ENCODE results near the gene OPRM1.
"Not testable (repeated sequence)": the region's sequence is repeated elsewhere in the genome, so short reads cannot be mapped to it uniquely, and the experiment has no call there.

OPRM1 gene

DNA sequence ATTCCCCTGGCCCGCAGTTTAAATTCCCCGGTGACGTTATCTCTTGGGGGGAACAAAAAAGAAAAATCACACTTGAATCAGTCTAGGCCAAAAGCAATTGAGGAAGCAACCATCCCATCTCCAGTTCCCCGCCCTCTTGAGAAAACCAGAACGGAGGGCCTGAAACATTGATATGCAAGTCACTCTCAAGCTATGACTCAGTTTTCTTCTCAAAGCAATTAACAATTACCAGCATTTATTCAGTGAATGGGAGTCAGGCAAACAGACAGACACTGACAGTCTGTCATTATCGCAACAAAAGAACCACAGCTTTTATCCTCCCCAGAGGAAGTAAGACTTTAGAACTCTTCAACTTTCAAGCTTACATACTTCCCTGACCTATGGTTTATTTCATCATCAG is 100.9 kb downstream of the OPRM1 start:
- in situ Hi-C loops (cut with MboI; ENCODE audit: low sequenced_read_pairs) = no loop called here

DNA sequence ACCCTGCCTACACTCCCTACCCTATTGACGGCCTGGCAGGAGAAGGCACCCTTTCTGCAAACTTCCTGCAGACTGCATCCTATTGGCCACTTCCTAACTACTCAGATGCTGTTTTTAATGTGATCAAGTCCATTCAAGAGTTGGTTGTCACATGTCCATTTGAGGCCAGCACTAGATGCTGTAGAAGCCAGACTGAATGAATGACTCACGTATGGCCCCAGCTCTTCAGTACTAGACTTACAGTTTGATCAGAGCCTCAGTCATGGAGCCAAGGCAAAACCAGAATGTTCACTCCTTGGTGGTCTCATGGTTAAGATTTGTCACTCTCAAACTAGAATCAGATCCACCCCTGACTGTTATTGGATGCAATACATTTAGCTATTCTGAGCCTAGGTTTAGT is 101.7 kb downstream of the OPRM1 start:
- in situ Hi-C loops (cut with MboI; ENCODE audit: low sequenced_read_pairs) = no loop called here

DNA sequence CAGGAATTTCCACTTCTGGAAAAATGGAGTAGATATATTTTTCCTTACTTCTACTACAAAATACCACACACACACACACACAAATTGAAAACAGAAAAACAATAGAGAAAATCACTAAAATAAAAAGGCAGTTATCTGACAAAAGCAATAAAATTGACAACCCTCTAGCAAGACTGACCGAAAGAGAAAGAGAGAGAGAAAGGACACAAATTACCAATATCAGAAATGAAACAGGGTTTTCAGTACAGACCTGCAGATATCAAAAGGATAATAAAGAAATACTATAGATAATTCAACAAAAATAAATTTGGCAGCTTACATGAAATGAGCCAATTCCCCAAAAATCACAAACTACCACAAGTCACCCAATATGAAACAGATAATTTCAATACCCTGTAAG is 104.7 kb downstream of the OPRM1 start:
- in situ Hi-C loops (cut with MboI; ENCODE audit: low sequenced_read_pairs) = no loop called here

DNA sequence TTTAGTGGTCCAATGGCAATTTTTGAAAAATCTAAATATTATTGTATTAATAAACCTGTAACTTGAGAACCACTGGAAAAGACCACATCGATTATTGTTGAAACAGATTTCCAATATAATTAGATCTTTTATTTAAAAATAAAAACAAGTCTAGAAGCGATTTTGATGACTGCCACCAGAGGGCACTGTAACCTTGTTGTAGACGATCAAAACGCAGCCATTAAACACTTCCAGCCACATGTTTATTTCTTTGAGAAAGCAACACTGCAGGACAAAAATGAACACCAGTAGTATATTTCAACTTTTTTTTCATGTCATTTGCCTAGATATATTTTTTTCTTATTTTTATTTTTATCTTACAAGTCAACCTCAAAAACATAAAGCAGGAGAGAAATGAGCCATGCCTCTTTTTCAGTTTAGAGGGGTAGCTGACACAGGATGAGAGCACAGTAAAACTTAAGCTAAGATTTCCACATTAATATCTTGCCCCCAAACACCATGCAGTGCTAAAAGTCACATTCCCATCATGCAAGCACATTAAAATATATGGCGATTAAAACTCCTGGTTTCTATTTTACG is 115.4 kb downstream of the OPRM1 start:
- in situ Hi-C loops (cut with MboI; ENCODE audit: low sequenced_read_pairs) = no loop called here

DNA sequence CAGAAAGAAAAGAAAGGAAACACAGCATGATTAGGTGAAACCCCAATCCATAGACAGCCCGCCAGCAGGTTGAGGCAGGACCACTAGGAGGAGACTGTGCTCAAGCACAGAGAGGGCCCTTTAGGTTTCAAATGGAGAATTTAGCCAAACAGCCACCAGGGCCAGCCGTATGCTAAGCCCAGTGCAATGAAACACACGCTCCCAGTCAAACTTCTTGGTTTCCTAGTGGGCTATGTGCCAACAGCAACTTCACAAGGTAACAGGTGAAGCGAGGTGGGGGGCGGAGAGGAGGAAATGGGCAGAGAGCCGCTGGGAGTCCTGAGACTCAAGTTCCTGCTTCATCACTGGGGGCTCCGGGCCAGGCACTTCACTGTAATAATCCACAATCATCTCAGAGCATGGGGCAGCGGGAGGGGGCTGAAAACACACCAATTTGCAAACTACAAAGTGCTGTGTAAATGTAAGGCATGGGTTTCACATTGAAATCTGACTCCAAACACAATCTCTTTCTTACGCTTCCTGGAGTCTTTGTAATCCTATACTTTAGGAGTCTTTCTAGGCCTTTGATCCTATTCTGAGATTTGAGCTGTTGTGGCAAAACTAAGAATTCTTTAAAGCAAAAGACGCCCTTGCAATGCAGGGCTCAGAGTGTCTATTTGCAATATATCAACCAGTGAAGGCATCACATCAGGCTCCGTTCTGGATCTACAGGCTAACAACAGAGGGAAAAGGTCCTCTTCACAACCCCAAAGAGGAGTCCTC is 117.3 kb downstream of the OPRM1 start:
- in situ Hi-C loops (cut with MboI; ENCODE audit: low sequenced_read_pairs) = no loop called here

DNA sequence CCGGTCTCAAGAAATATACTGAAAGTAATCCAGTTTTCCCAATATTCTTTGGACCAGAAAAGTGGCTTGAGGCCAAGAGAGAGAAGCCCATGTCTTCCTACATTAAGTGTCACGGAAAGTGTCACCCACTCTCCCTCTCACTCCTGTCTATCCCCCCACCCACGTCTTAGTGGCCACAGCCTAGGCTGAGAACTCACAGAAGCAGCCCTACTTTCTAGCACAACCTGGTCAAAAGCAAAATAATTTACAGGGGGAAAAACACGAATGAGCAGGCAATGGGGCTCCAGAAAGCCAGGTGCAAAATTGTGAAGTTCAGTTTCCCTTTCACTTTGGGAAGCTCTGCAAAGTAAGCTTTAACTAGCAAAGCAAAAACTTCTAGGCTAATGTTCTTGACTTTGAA is 118.0 kb downstream of the OPRM1 start:
- in situ Hi-C loops (cut with MboI; ENCODE audit: low sequenced_read_pairs) = no loop called here

DNA sequence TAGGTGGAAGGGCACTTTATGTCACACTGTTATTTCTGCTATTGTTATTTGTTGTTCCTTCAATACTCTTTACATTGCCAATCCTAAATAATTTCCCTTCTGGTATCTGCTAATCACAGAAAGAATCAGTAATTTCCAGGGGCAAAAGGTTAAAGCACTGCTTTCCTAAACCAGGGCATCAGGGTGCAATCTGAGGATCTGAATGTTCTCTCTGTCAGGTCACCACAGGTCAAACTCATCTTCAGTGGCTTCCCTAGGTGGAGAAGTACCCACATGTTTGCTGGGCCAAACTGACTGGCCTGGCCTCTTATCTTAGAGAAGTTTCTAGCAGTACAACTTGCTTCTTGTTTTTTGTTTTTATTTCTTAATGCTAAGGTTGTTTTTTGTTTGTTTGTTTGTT is 118.7 kb downstream of the OPRM1 start:
- in situ Hi-C loops (cut with MboI; ENCODE audit: low sequenced_read_pairs) = no loop called here

DNA sequence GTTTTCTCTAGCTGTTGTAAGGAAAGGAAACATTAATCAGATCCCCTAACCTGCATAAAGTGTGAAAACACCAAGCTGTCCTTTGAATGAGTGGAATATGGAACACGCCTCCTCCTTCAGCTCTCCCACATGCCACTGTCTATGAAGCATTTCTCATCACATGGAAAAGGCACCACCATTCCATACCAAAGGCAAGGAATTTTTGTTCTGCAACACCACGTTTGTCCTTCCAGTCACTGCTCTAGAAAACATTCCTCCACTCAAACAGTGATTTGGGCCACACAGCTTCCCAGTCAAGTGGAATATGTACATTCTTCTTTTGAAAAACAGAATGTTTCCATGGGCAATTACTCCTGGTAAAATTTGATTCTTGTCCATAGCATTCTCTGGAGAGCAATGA is 120.1 kb downstream of the OPRM1 start:
- in situ Hi-C loops (cut with MboI; ENCODE audit: low sequenced_read_pairs) = no loop called here

DNA sequence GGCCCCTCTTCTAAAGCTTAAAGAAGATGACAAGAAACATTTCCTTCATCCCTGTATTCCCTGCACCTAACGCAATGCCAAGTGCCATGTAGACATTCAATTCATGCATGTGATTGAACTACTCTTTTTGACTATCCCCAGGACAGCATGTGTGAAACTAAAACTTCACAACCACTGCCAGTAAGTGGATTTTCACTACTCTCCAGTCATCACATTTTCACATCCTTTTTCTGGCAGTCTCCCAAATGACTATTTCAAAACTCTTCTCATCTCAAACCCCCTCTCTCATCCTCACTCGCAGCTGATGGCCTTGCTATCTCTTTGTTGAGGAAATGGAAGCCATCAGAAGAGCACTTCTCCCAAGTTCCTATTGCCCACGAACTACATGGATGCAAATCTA is 122.6 kb downstream of the OPRM1 start:
- in situ Hi-C loops (cut with MboI; ENCODE audit: low sequenced_read_pairs) = no loop called here

DNA sequence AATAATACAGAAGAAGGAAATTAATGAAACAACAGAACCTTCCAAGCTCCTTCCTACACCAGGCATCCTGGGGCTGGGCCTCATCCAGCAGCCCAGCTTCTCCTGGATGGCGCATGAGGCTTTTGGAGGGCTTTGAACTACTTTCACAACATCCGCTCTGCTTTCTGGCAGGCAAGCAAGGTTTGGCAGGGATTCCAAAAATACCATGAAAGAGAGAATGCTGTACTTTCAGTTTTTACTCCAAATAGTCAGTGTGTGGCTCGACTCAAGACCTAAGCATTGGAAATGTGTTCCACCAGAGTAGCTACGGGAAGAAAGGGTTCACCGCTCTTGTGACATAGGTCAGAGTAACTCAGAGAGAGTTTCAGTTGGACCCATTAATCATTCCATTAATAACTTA is 125.4 kb downstream of the OPRM1 start:
- in situ Hi-C loops (cut with MboI; ENCODE audit: low sequenced_read_pairs) = no loop called here

DNA sequence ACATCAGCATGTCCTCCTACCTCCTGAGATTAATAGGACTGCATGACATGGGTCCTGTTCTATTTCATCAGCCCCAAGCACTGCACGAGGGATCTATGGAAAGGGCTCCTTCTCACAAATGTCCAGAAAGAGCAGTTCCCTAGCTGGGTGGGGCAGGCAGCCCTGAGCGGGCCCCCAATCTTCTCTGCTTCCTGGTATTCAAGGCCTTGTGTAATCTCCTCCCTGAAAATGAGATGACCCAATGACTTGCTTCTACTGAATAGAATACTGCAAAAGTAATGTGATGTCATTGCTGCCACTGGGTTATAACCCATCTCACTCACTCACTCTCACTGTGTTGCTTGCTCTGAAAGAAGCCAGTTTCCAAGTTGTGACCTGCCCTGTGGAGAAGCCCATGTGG is 126.4 kb downstream of the OPRM1 start:
- in situ Hi-C loops (cut with MboI; ENCODE audit: low sequenced_read_pairs) = no loop called here

DNA sequence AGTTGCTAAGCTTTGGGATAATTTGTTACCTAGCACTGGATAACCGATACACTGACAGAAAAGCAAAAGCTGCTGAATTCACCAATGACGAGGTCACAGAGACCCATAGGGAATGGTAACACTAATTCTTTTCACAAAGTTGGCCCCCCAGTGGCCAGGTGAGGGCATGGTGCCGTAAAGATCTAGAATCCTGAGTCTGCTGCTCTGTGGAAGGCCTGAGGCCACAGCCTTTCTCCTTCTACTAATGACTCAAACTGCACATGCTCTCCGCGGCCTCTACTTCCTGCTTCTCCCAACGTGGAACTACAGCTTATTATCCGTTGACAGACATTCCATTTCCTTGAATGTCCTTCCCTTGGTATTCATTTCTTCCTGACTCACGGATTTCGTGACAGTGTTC is 127.1 kb downstream of the OPRM1 start:
- in situ Hi-C loops (cut with MboI; ENCODE audit: low sequenced_read_pairs) = no loop called here

DNA sequence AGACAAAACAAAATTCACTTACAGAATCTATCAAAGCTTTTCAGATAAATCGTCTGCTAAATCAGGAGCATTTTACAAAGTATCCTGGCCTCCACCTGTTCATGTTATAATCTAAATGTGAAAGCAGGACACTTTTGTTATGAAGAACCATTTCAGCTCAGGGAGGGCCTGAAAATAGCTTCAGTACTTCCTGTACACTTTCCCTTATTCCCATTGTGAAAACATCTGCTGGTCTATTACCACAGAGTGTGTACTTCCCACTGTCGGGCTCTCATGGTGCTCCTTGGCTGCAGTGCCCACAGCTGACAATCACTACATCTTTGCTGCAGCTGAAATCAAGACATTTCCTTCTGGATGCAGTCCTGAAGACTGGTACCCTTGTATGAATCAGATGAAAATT is 128.1 kb downstream of the OPRM1 start:
- in situ Hi-C loops (cut with MboI; ENCODE audit: low sequenced_read_pairs) = no loop called here

DNA sequence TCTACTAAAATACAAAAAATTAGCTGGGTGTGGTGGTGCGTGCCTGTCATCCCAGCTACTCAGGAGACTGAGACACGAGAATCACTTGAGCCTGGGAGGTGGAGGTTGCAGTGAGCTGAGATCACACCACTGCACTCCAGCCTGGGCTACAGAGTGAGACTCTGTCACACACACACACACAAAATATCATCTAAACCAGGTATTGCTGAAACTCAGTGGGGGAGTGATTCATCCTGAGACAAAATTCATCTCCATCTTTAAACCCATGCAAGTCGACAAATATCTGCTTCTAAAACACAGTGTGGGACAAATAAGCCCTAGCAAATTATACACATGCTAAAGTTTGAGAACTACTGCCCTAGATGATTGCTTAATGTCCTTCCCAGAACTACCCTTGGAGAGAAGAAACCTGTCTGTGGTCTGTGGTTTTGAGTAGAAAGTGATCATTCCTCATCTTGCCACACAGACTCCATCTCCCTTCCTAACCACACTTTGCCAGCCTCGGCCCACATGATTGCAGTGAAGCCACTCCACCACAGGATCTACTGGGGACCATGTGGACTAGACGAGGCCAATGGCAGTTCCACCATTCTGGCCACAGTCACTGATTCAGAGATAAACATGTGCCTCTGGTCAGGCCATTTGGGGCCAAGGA is 130.3 kb downstream of the OPRM1 start:
- in situ Hi-C loops (cut with MboI; ENCODE audit: low sequenced_read_pairs) = no loop called here

DNA sequence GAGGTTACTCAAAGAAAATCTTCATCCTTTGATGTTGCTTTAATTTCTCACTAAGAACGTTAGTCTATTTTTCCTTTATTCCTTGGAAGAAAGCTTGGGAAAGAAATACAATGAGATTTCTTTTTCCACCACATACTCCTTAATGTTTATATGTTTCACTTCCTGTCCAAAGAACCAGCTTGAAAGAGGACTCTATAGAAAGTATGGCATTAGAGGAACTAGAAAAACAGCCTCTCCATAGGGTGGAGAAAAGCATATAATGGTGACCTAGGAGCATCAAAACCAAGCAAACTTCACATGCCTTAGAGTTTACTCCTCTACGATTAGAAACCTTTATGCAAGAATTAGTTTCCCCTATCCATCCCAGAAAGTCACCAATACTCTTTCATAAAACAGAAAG is 131.1 kb downstream of the OPRM1 start:
- in situ Hi-C loops (cut with MboI; ENCODE audit: low sequenced_read_pairs) = no loop called here

DNA sequence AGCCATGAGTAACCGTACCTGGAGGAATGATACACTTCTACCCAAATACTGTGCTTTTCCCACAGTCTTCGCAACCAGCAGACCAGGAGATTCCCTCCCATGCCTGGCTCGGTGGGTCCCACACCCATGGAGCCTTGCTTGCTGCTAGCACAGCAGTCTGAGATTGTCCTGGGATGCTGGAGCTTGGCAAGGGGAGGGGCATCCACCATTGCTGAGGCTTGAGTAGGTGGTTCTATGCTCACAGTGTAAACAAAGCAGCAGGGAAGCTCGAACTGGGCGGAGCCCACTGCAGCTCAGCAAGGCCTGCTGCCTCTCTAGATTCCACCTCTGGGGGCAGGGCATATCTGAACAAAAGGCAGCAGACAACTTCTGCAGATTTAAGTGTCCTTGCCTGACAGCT is 133.4 kb downstream of the OPRM1 start:
- in situ Hi-C loops (cut with MboI; ENCODE audit: low sequenced_read_pairs) = not testable (repeated sequence)

DNA sequence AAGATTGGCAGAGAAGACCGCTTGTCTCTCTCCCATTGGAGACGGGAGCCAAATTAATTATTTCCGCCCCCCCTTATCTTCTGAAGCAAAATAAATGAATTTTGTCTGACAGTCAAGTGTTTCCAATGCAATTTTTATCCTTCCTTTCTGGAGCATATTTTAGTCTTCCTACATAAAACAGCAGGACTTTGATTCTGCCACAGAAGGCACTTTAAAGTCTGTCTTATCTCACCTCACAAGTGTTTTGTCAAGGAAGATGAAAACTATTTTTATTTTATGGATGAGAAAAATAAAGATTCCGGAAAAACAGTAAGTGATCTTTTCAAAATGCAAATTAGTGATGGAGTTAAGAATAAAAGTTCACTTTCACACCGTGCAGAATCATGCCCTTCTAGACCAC is 140.4 kb downstream of the OPRM1 start:
- in situ Hi-C loops (cut with MboI; ENCODE audit: low sequenced_read_pairs) = no loop called here

DNA sequence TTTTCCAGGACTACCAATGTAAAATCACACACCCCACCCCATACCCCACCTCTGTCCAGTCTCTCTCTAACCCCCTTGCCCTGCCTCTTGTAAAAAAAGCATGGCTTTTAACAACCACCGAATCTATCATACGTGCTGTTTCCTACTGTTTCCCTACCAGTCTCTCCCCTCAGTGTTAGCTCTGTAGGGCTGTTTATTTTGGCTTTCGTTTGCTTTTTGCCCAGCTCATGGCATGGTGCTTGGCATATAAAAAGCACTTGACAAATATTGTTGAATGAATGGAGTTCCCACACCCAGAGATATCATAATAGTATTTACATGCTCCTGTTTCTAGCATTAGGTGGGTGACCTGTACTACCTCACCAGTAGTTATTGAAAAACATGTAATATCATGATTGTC is 148.2 kb downstream of the OPRM1 start:
- in situ Hi-C loops (cut with MboI; ENCODE audit: low sequenced_read_pairs) = no loop called here

DNA sequence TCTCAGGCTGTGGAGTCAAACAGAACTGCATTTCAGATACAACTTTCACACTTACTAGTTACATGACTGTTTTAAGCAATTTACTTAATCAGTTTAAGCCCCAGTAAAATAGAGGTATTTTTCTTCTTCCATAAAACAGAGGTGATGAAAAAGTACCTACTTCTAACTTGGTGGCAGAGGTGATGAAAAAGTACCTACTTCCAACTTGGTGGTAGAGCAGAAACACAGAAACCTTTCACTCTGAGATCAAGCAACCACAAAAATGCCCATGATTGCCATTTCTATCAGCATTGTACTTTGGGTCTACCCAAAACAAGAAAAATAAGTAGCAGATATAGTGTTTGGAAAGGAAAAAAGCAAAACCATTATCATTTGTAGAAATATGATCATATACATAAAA is 148.7 kb downstream of the OPRM1 start:
- in situ Hi-C loops (cut with MboI; ENCODE audit: low sequenced_read_pairs) = no loop called here

DNA sequence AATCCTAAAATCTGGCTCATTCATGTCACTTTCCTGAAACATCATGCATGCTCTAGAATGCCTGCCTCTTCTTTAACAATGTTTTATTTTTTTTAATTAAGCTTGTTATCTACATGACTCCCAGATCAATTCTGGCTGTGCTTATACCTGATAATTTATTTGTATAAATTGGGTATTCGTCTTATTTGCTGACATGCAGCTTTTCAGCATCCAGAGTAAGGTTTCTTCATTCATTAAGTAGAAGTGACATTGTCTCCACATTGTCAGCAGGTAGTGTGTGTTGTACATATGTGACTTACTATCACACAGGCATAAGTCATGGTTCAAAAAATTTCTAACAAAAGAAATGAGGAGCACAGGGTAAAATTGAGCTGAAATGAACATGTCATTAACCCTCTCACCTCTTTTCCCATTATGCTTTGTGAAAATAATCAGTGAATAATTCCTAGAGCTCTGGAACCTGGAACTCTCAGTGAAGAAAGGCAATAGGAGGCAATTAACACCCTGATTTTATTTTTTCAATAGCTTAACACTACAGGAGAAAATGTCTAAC is 157.4 kb downstream of the OPRM1 start:
- in situ Hi-C loops (cut with MboI; ENCODE audit: low sequenced_read_pairs) = no loop called here

DNA sequence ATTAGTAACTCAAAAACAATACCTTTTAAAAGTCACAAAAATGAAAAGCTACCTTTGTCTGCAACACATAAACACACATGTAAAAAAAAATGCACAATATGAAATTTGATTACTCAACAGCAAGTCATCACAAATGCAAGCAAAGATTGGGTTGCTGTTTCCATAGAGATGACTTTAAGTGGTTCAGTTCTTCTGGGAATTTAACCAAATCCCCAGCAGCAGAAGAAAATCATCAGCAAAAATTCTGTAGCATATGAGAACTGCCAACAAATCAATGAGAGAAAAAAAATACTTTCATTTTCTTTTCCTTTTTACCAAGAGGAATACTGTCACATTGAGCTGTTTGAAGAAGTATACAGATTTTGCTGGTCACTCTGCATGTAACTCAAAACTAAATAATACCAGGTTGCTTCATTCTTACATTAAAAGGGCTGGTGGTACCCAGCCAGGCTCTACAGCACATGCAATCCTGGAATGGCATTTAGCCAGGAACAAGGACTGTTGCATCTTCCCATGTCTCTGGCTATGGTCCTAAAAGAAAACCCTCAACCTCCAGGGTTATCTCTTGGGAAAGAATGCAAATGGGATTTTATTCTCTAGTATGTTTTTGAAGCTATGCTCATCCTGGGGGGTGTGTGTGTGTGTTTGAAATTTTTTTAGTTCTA is 158.3 kb downstream of the OPRM1 start:
- in situ Hi-C loops (cut with MboI; ENCODE audit: low sequenced_read_pairs) = no loop called here

DNA sequence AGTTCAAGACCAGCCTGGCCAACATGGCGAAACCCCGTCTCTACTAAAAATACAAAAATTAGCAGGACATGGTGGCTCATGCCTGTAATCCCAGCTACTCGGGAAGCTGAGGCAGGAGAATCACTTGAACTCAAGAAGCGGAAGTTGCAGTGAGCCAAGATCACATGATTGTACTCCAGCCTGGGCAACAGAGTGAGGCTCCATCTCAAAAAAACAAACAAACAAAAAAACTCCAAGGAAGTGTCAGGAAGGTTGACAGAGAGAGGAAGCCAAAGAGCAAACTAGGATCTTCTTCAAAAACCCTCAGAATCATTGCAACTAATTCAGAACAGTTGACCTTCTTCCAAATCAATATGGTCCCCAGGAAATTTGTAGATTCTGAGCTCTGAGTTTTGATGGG is 162.6 kb downstream of the OPRM1 start:
- in situ Hi-C loops (cut with MboI; ENCODE audit: low sequenced_read_pairs) = not testable (repeated sequence)
